Stimulated activated CD8-positive, alpha-beta memory T cell treated with anti-CD3 and anti-CD28 coated beads, Interleukin-12 subunit alpha, Interleukin-12 subunit beta, amount 100 ng/mL, for 4 hours (primary cell): ENCODE results near the gene KCNG2.

Experiments used
- DNase-seq: peaks from one replicate; pipeline ENCODE4 v3.0.0-alpha.2; 2020; ENCODE audit warnings: low read depth

Gene KCNG2

DNA sequence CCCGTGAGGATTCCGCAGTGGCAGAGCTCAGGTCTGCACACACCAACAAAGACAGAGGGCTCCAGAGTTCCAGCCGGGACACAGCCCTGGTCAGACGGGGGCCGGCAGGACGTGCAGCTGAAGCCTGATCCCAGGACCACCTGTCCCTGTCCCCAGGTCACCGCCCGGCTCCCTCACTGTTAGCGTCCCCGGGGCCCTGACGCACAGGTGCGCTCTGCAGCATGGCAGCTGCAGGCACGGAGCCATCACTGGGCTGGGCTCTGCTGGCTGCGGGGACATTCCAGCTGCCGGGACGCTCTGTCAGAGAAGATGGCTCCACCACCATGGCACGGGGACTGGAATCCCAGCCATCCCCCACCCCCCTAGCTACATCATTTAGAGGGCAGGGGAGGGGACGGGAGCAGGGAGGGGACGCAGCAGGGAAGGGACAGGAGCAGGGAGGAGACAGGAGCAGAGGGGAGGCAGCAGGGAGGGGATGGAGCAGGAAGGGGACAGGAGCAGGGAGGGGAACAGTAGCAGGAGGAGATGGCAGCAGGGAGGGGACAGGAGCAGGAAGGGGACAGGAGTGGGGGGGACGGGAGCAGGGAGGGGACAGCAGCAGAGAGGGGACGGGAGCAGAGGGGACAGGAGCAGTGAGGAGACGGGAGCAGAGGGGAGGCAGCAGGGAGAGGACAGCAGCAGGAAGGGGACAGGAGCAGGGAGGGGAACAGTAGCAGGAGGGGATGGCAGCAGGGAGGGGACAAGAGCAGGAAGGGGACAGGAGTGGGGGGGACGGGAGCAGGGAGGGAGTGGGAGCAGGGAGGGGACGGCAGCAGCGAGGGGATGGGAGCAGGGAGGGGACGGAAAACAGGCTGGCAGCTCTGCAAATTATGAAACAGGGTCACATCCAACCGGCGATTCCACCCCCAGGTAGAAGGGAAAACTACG is 113.9 kb downstream of the KCNG2 start:
- DNase-seq: no peak

- DNase-seq: peak; percentile 12
Measured at GRCh38 chr18:79912409-79912991, 114.8 kb downstream of the KCNG2 start.

DNA sequence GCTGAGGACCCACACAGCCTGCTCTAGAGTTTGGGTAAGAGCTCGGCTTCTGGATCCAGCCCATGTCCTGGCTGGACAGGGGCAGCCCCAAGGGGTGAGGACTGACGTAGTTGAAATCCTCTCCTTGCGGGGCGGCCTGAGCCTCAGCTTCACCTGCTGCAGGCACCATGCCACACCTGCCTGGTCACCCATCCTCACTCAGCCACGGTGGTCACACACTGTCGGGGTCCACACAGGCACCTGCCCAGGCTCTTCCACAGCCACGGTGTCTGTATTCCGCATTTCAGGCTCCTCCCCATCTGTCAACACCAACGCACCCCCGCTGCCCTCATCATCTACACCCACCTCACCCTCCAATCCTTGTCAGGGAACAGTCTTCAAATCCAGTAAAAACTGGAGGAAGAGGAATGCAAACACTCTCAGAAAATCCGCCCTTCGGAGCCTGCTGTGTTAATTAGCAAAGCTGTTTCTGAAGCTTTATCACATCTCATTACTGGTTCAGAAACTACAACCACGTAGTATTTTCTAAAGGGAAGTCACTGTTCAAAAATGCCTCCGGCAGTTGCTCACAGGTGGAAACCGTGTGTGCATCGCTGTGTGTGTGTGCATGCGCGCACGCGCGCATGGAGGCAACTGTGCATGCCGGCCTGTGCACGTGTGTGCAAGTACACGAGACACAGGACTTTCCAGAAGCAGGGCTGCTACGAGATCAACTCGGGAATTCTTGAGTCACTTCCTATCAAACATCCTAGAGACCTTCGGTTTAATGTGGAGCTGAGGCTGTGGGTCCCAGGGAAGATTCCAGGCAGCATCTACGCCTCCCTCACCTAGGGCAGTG is 115.5 kb downstream of the KCNG2 start:
- no peak for DNase-seq

DNA sequence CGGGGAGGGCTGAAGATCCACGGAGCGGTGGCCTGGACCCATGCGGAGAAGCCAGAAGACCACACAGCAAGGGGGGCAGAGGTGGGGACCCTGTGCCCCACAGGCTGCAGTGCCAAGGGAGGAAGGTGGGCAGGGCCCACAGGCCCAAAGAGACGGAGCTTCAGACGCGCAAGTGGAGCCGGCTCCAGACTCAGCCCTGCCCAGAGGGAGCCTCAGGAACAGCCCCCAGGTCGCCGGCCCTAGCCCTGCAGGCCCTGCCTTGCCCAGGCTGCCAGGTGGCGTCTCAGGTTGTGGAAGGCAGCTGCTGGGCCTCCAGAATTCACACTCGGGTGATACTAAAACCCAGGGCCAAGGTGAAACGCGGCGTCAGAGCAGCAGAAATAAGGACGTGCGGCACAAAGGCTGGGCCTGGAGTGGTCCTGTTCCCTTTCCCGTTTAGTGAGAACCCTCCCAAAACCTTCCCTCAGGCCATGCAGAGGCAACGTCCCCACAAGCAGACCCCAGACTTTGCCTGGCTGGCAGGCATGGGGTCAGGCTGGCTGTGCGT is 116.9 kb downstream of the KCNG2 start:
- no peak for DNase-seq

GRCh38 chr18:79915161-79916127 is 117.7 kb downstream of the KCNG2 start:
- DNase-seq: no peak

DNA sequence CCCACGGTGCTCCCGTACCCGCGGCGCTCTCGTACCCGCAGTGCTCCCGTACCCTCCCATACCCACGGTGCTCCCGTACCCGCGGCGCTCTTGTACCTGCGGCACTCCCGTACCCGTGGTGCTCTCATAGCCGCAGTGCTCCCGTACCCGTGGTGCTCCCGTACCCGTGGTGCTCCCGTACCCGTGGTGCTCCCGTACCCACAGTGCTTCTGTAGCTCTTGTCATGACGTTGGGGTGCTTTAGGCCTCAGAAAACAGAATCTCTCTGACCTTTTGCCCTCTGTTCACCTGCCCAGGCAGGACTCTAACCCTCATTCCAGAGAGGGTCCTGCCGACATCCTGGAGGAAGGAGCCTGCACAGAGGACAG is 118.4 kb downstream of the KCNG2 start:
- DNase-seq: no peak

DNA sequence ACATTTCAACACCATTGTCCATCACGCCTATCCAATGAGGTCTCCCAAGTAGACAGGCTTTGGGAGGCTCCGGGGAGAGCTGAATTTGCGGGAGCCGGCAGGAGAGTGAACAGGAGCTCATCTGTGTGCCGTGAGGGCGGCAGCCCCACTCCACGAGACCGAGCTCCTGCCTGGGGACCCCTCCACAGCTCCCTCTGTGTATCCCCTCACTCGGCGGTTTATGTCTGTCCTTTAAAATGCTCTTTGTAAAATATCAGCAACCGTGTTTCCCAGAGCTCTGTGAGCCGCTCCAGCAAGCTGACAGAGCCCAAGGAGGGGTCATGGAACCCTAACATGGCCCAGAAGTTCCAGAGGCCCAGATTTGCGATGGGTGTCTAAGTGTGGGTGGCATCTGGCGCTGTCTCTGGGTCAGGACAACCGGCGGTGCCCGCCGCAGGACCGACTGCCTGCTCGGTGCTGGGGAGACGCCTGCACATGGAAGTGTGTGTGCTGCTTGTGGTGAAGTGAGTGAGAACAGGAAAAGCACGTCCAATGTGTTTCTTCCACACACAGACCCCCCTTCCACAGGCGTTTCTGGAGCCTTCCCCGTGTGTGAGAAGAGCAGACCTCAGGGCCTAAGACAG is 118.9 kb downstream of the KCNG2 start:
- DNase-seq: no peak

- no peak for DNase-seq
Measured at GRCh38 chr18:79917169-79917852, 119.6 kb downstream of the KCNG2 start.

- DNase-seq: no peak
Measured at GRCh38 chr18:79917853-79918614, 120.3 kb downstream of the KCNG2 start.

DNA sequence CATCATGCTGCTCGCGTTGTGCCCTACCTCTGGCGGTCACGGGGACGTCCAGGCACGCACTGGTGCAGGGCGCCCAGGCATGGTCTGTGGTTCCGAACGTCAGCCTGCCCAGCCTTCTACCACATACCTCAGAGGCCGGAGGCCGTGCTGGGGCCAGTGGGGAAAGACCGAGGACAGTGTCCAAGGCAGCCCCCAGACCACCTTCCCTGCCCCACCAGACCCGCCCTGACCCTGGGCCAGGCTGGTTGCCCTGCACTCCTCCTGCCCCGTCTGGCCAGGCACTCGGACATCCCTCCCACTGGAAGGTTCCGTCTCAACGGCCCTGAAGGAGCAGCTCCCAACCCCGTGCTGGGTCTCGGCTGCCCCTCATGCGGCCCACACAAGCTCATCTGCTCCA is 120.9 kb downstream of the KCNG2 start:
- no peak for DNase-seq

- DNase-seq: no peak
Measured at GRCh38 chr18:79919089-79919488, 121.4 kb downstream of the KCNG2 start.

DNA sequence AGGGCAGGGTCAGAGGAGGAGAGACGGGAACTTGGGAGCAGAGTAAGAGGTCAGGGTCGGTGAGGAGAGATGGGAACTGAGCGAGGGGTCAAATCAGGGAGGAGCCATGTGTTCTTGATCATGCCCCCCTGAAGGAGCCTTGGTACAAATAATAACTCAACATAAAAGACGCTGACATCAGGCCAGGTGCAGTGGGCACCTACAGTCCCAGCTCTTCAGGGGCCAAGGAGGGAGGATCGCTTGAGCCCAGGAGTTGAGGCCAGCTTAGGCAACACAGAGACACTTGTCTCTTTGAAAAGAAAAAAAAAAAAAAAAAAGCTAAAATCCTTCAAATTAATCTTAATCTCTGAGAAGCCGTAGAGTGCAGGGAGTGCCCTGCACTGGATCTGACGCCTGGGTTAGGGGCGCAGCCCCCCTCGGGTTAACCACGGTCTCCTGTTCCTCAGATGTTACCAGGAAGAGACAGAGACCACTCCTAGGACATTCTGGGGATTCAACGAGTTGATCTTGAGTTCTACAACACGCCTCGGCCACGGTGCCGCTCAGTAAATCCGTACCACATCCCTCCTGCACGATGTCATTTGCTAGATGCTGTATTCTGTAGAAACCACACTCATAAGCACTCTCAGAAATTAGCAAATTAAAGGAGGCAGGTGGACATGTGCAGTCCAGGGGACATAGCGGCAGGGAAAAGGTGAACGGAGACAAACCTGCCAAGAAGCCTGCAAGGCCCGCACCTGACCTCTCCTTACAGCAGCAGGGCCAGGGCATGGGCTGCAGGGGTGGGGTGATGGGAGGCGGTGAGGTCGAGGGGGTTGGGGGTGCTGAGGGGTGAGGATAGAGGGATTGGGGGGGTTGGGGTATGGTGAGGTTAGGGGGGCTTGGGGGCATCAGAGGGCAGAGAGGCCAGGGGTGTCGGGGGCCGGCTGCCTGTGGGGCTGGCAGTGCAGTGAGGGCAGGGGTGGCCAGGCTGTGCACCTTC is 124.5 kb downstream of the KCNG2 start:
- DNase-seq: no peak

DNA sequence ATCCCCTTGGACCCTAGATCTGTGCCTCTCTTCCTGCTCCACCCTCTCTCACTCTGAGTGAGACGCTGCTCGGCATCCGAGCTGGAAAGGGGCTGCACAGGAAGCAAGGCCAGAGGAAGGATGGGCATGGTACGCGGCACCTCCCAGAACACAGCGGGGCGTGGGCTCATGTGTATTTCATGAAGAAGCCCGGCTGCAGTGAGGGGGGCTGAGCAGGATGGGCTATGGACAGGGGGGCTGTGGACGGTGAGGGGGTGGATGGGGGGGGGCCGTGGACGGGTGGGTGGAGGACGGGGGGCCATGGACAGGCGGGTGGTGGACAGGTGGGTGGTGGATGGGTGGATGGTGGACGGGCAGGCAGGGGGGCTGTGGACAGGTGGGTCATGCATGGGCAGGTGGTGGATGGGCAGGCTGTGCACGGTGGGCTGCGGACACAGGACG is 125.3 kb downstream of the KCNG2 start:
- DNase-seq: no peak

DNA sequence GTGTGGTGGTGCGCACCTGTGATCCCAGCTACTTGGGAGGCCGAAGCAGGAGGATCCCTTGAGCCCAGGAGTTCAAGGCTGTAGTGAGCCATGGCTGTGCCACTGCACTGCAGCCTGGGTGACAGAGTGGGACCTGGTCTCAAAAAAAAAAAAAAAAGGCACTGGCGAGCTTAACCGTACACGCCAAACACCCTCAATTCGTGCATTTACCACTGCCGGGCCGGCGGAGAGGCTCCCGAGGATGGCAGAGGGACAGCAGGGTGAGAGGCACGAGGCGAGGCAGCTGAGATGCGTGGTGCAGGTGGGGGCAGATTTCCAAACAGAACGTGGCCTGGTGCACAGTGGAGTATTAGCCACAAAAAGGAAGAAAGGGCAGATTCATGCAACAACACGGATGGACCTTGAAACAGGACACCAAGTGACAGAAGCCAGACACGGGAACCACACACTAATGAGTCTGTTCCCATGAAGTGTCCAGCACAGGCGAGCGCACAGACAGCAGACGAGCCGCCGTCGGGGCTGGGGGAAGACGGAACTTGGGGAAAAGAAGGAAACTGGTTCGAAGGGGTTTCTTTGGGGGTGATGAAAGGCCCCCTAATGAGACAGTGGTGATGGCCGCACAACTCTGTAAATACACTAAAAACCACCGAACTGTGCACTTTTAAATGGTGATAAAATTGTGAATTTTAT is 126.3 kb downstream of the KCNG2 start:
- no peak for DNase-seq

DNA sequence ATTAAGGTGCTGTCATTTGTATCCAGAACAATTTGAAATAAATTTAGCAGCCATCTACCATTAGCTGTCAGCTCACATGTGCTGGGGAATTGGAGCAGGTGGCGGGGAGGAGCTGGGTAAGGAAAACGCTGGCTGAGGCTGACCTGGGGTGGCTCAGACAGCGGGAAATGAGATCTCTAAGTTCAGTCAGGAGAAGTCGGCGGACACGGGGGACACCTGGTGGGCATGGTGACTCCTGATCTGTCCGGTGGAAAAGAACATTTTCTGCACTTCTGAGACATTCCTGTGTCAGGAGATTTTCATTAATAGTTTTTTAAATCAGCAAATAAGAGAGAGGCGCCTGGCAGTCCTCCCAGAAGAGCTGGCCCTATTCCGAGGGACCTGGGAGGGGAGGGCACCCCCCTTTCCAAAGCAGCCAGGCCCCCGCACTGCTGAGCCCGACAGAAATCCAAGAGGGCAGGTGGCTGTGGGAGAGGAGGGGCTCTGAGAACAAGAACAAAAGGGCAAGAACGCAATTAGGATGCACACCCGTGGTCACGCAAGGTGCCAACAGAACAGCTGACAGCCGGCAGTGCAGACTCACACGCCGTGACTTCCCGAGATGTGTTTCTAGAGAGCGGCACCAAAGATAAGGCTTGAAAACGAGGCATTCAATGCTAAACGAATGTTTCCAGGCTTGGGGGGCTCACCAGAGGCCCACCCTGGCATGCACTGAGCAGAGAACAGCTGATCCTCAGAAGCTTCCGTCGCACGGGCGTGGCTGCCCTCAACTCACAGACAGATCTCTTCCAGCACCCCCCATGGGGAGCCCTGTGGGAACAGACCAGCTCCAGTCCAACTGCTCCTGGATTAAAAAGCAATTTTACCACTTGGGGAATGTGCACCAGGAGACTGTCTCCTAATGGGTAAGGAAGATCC is 127.3 kb downstream of the KCNG2 start:
- DNase-seq: no peak

- no peak for DNase-seq
Measured at GRCh38 chr18:79926306-79926705, 128.6 kb downstream of the KCNG2 start.
